Osteoblast (primary cell): ENCODE measurements around the gene SRCIN1. TPM values are rescaled to one million over a fixed set of nuclear protein-coding genes. Genes with fewer than 3 reads are reported as not detected.

Experiments used
- DNase-seq: peaks from one replicate; pipeline ENCODE4 v3.0.0; 2011; ENCODE audit warnings: low spot score, mixed read lengths; ENCODE audit not compliant: insufficient read length; ENCODE audit errors: missing footprints
- H2AFZ ChIP-seq: 2 replicates; pipeline ENCODE4 v1.6.0; 2011; ENCODE audit warnings: mild to moderate bottlenecking, low read length
- H3K27ac ChIP-seq: 2 replicates; pipeline ENCODE4 v1.5.1; 2011; ENCODE audit warnings: mild to moderate bottlenecking, low read depth, low read length, moderate library complexity
- H3K27me3 ChIP-seq: 2 replicates; pipeline ENCODE4 v1.6.0; 2012; ENCODE audit warnings: mild to moderate bottlenecking, control low read depth, inconsistent platforms, low read length, moderate library complexity; ENCODE audit not compliant: insufficient read depth
- H3K36me3 ChIP-seq: 2 replicates; pipeline ENCODE4 v1.5.1; 2011; ENCODE audit warnings: mild to moderate bottlenecking, low read length, control low read depth, moderate library complexity; ENCODE audit not compliant: insufficient read depth
- H3K4me1 ChIP-seq: 2 replicates; pipeline ENCODE4 v1.5.1; 2011; ENCODE audit warnings: mild to moderate bottlenecking, low read length, control low read depth, moderate library complexity; ENCODE audit not compliant: insufficient read depth
- H3K4me2 ChIP-seq: 2 replicates; pipeline ENCODE4 v1.6.0; 2011; ENCODE audit warnings: mild to moderate bottlenecking, low read length; ENCODE audit not compliant: insufficient read depth
- H3K4me3 ChIP-seq: fragments of 200-600 bp; sonication (generic); 3 replicates; pipeline ENCODE4 v1.5.1; 2012; ENCODE audit warnings: mild to moderate bottlenecking, low read length, inconsistent platforms; ENCODE audit not compliant: insufficient read depth
- H3K79me2 ChIP-seq: 2 replicates; pipeline ENCODE4 v1.6.0; 2012; ENCODE audit warnings: mild to moderate bottlenecking, low read length, control low read depth, inconsistent platforms; ENCODE audit not compliant: insufficient read depth
- H3K9me3 ChIP-seq: 2 replicates; pipeline ENCODE4 v1.5.1; 2011; ENCODE audit warnings: low read depth, low read length, control low read depth
- H4K20me1 ChIP-seq: 2 replicates; pipeline ENCODE4 v1.6.0; 2012; ENCODE audit warnings: mild to moderate bottlenecking, low read length, control low read depth; ENCODE audit not compliant: insufficient read depth
- CTCF ChIP-seq: IDR thresholded peaks from 2 replicates; pipeline ENCODE4 v1.5.1; 2011; ENCODE audit warnings: mild to moderate bottlenecking, low read depth, low read length, moderate library complexity; ENCODE audit errors: extremely low read depth
- total RNA-seq: library from RNA; depleted of rRNA; stranded (reverse); fragments of >200 nt; gene quantifications from 2 replicates; pipeline ENCODE4 v1.2.3, GENCODE V29; 2012

Gene SRCIN1
- total RNA-seq, 1 donor, result not detected

DNA sequence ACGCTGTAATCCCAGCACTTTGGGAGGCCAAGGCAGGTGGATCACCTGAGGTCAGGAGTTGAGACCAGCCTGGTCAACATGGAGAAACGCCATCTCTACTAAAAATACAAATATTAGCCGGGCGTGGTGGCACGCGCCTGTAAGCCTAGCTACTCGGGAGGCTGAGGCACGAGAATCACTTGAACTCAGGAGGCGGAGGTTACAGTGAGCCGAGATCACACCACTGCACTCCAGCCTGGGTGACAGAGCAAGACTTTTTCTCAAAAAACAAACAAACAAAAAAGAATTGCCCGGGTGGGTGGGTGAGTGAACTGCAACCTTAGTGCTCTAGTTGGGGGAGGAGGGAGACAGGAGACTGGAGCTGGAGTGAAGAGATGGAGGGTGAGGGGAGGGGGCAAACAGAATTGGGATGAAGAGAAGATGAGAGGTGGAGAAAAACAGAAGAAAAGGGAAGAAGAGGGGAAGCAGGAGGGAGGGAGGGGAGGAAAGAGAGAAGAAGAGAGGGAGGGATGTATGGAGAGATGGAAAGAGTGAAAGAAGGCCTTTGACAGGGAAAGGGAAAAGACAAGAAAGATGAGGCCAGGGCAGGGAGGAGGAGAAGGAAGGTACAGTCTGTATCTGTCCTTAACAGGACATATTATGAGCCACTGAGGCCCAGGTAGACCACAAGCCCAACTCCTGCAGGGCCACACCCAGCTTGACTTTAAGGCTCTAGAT lies 5.5 kb upstream of the SRCIN1 start:
- no peaks in the 10 kb centered on the region for H4K20me1 ChIP-seq
- no peaks in the 10 kb centered on the region for H3K36me3 ChIP-seq
- H3K9me3 ChIP-seq, result peaks cover 3% of the 10 kb centered on the region
- no peak for DNase-seq
- peaks cover 54% of the 10 kb centered on the region for H3K27me3 ChIP-seq
- H2AFZ ChIP-seq, result no peak overlapping the region
- H3K79me2 ChIP-seq, result no peaks in the 10 kb centered on the region
- H3K4me1 ChIP-seq, result no peaks in the 10 kb centered on the region
- no peak for TF ChIP-seq CTCF
- no peak overlapping the region for H3K4me3 ChIP-seq
- no peak overlapping the region for H3K4me2 ChIP-seq
- no peak overlapping the region for H3K27ac ChIP-seq

GRCh38 chr17:38609280-38610031 lies 3.7 kb upstream of the SRCIN1 start:
- Histone ChIP-seq H3K9me3 (peaks cover 3% of the 10 kb centered on the region), H4K20me1 (no peaks in the 10 kb centered on the region), H3K79me2 (no peaks in the 10 kb centered on the region), H3K27ac (no peak overlapping the region), H3K4me3 (no peak overlapping the region), H3K4me2 (no peak overlapping the region), H3K4me1 (no peaks in the 10 kb centered on the region), H3K27me3 (peaks cover 57% of the 10 kb centered on the region), H2AFZ (no peak overlapping the region), H3K36me3 (no peaks in the 10 kb centered on the region)
- TF ChIP-seq CTCF, result no peak
- no peak for DNase-seq

GRCh38 chr17:38608648-38609047 lies 2.9 kb upstream of the SRCIN1 start:
- Histone ChIP-seq H3K4me2 (no peak overlapping the region), H2AFZ (no peak overlapping the region), H3K27me3 (peaks cover 65% of the 10 kb centered on the region), H3K4me1 (no peaks in the 10 kb centered on the region), H3K79me2 (no peaks in the 10 kb centered on the region), H4K20me1 (no peaks in the 10 kb centered on the region), H3K27ac (no peak overlapping the region), H3K36me3 (no peaks in the 10 kb centered on the region), H3K9me3 (peaks cover 3% of the 10 kb centered on the region), H3K4me3 (no peak overlapping the region)
- DNase-seq, result peak; percentile 35
- no peak for TF ChIP-seq CTCF
